ENCODE results near the gene CACNB4. TPM values are rescaled to one million over a fixed set of nuclear protein-coding genes. Genes with fewer than 3 reads are reported as not detected.

The CACNB4 gene
- total and polyA plus RNA-seq, 2 of the 4 experiments (the other 2 are of a cell fraction), result 0.12 to 0.36 TPM

- BruUV-seq (replicated peaks), result no TSS peak
- 0 to 100% methylated on average over 2 of the region's 19 CpGs for WGBS, 2 experiments (ENCODE audit: extremely low coverage in 2 of 2, insufficient read length in 1 of 2)
Measured at GRCh38 chr2:152099367-152100050, 665 bp upstream of the CACNB4 start.

More at GRCh38 chr2:152099367-152100050, 665 bp upstream of the CACNB4 start:
- Histone ChIP-seq H2AK9ac (replicated peaks; ENCODE audit: low read depth, low read length, poor library complexity) (no peak overlapping the region), H3K4me3 (ENCODE audit: insufficient read depth, low read depth, low read length) (peak overlapping the region; percentile 37), H2BK20ac (ENCODE audit: low read depth, low read length) (no peak overlapping the region), H3K4me1 (ENCODE audit: control insufficient read depth, insufficient read depth, low read length) (peaks cover 3% of the 10 kb centered on the region; the same call in 1 of the 2 replicates), H4K5ac (ENCODE audit: low read depth, low read length) (no peak overlapping the region), H3K18ac (ENCODE audit: low read depth, low read length) (no peak overlapping the region), H3K14ac (replicated peaks; ENCODE audit: low read depth, low read length) (no peak overlapping the region), H4K8ac (ENCODE audit: low read depth in 2 of 2, low read length in 2 of 2) (no peak overlapping the region), H3K4me2 (ENCODE audit: low read depth, low read length) (peak overlapping the region; percentile 93), H3K9ac (ENCODE audit: low read depth, low read length) (no peak overlapping the region), H3K27me3 (ENCODE audit: control insufficient read depth, insufficient read depth, low read length) (peaks cover 48% of the 10 kb centered on the region), H3K79me1 (ENCODE audit: low read depth in 1 of 2, low read length in 2 of 2) (no peaks in the 10 kb centered on the region), H3K23ac (ENCODE audit: low read depth, low read length) (peak overlapping the region; percentile 60), H2BK5ac (ENCODE audit: low read depth, low read length, poor library complexity, severe bottlenecking) (no peak overlapping the region), H2AK5ac (ENCODE audit: low read depth, low read length) (no peak overlapping the region), H4K91ac (ENCODE audit: insufficient read depth, low read depth, low read length) (no peak overlapping the region), H3K9me1 (ENCODE audit: insufficient read depth, low read length) (no peaks in the 10 kb centered on the region), H3K4ac (ENCODE audit: low read depth, low read length) (no peak overlapping the region), H3K27ac (ENCODE audit: insufficient read depth, low read length) (no peak overlapping the region), H2AFZ (replicated peaks; ENCODE audit: low read length, poor library complexity) (no peak overlapping the region), H4K20me1 (ENCODE audit: insufficient read depth, low read length) (no peaks in the 10 kb centered on the region), H2BK15ac (ENCODE audit: low read depth, low read length) (no peak overlapping the region), H3K9me3 (ENCODE audit: control insufficient read depth, insufficient read depth, low read length) (no peaks in the 10 kb centered on the region), H3K36me3 (ENCODE audit: control insufficient read depth, insufficient read depth, low read length) (no peaks in the 10 kb centered on the region), H2BK120ac (ENCODE audit: low read depth, low read length) (no peak overlapping the region), H3K56ac (ENCODE audit: extremely low read depth, insufficient read depth, low read length) (no peak overlapping the region)
- ATAC-seq (ENCODE audit: low read depth) (no peak; the same call in 1 of the 2 replicates), DNase-seq (no peak)
- ChIA-PET POLR2A (ENCODE audit: unreplicated experiment) (no interaction called here), CTCF (interaction anchor here (0.9 kb wide), 1 partner anchor 73 kb away, joined by 3 read pairs; no protein-coding TSS in a partner anchor)
- TF ChIP-seq MAZ (IDR thresholded peaks at IDR 0.05; ENCODE audit: borderline replicate concordance, low read depth, low read length) (no peak), FOS (IDR thresholded peaks at IDR 0.05; ENCODE audit: low read depth, low read length) (no peak), CHD1 (IDR thresholded peaks at IDR 0.05; ENCODE audit: low read depth, low read length) (no peak), SMC3 (IDR thresholded peaks at IDR 0.05; ENCODE audit: low read depth, low read length) (no peak)
- TF ChIP-seq, protein P1, sequence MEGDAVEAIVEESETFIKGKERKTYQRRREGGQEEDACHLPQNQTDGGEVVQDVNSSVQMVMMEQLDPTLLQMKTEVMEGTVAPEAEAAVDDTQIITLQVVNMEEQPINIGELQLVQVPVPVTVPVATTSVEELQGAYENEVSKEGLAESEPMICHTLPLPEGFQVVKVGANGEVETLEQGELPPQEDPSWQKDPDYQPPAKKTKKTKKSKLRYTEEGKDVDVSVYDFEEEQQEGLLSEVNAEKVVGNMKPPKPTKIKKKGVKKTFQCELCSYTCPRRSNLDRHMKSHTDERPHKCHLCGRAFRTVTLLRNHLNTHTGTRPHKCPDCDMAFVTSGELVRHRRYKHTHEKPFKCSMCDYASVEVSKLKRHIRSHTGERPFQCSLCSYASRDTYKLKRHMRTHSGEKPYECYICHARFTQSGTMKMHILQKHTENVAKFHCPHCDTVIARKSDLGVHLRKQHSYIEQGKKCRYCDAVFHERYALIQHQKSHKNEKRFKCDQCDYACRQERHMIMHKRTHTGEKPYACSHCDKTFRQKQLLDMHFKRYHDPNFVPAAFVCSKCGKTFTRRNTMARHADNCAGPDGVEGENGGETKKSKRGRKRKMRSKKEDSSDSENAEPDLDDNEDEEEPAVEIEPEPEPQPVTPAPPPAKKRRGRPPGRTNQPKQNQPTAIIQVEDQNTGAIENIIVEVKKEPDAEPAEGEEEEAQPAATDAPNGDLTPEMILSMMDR (conservative IDR thresholded peaks at IDR 0.05; ENCODE audit: low read depth, low read length), result no peak
- intact Hi-C loops (cut with micrococcal nuclease) (no loop called here), dilution Hi-C loops (cut with HindIII; ENCODE audit: low sequenced_read_pairs, unreplicated experiment) (no loop called here), in situ Hi-C loops (cut with MboI; ENCODE audit: low sequenced_read_pairs) (no loop called here)
